Pancreas (tissue), 10 donors: ENCODE data around the gene FOXP4. TPM values are rescaled to one million over a fixed set of nuclear protein-coding genes. Genes with fewer than 3 reads are reported as not detected.

Source experiments
- ATAC-seq, 4 donors: fragments of 200-7000 bp; cut with Tn5 transposase; one replicate each; pipeline versions ENCODE4 v1.8.0 to v1.9.1; 2020; ENCODE audit warnings: mild to moderate bottlenecking in 4 of 4, moderate library complexity in 4 of 4
- DNase-seq, 6 donors: peaks; one replicate each; pipeline ENCODE4 v3.0.0-alpha.2; 2020
- FAIRE-seq: peaks from 2 replicates; lab custom pipeline; 2012; peaks lifted over from hg19 to GRCh38; lab: Jason Lieb, UNC
- H3K27ac ChIP-seq, 4 donors: fragments of 200-600 bp; sonication (generic); 1 replicate in 3 of 4; 2 replicates in 1 of 4; pipeline versions ENCODE4 v1.5.0 to v1.8.0; 2020
- H3K27me3 ChIP-seq, 4 donors: fragments of 200-600 bp; one replicate each; pipeline ENCODE4 v1.8.0; 2021
- H3K36me3 ChIP-seq, 3 donors: fragments of 200-600 bp; sonication (generic) in 1 of 3; one replicate each; pipeline versions ENCODE4 v1.5.0 to v1.8.0; 2020 to 2021
- H3K4me1 ChIP-seq, 3 donors: fragments of 200-600 bp; one replicate each; pipeline ENCODE4 v1.8.0; 2021
- H3K4me3 ChIP-seq, 4 donors: fragments of 200-600 bp; sonication (generic) in 2 of 4; one replicate each; pipeline versions ENCODE4 v1.5.0 to v1.8.0; 2020 to 2021
- H3K9me3 ChIP-seq, 4 donors: fragments of 200-600 bp; one replicate each; pipeline ENCODE4 v1.8.0; 2021
- WGBS, 2 donors: extraction: QIAGEN DNeasy Blood & Tissue Kit; methylation state at CpG; one replicate each; pipeline ENCODE4 v1.1.7; 2013; 5-methylcytosine and 5-hydroxymethylcytosine counted together
- intact Hi-C, 3 donors: fragments of 100-400 bp; cut with DNase I; formaldehyde crosslinking; loops; one replicate each; pipeline versions ENCODE4 v1.11.1 to v1.14.2; 2022
- polyA plus RNA-seq, 2 donors: library from polyadenylated mRNA; stranded (reverse); fragments of 200-250 nt; gene quantifications; one replicate each; pipeline ENCODE4 v1.2.3, GENCODE V29; 2013
- total RNA-seq, 6 donors: library from RNA; stranded (reverse); fragmentation: NEBNext Ultra II Directional in 4 of 6; extraction: Animal tissue kit (Norgen Biotek cat#: 25700) in 4 of 6; gene quantifications; one replicate each; pipeline versions ENCODE4 v1.2.1 to v1.2.4, GENCODE V29; 2021 to 2023
- TF ChIP-seq, protein P1 (sequence below), 4 donors: fragments of 200-600 bp; sonication (generic) in 3 of 4; IDR thresholded peaks; one replicate each; pipeline versions ENCODE4 v1.5.0 to v1.8.0; 2021; ENCODE audit warnings: antibody characterized with exemption in 4 of 4
- donor health status: healthy with polysubstance abuse.
- donor health status: DM: no; HTN: no; CAD: no; lungs with moderate emphysema.
- donor health status: DM: no; HTN: no; CAD: no.
- donor health status: control.
- donor health status: control.
- donor health status: Bipolar disorder and iron deficiency.
- donor health status: DM: yes; HTN: yes; CAD: no.
- donor health status: DM: no; HTN: no; CAD: no.
- donor health status: DM: no; HTN: no; CAD: no.
- donor health status: DM: yes; HTN: yes; CAD: no.

FOXP4 gene
- total and polyA plus RNA-seq, 8 donors, result 23.1 to 29.3 (median 26.3) TPM

DNA sequence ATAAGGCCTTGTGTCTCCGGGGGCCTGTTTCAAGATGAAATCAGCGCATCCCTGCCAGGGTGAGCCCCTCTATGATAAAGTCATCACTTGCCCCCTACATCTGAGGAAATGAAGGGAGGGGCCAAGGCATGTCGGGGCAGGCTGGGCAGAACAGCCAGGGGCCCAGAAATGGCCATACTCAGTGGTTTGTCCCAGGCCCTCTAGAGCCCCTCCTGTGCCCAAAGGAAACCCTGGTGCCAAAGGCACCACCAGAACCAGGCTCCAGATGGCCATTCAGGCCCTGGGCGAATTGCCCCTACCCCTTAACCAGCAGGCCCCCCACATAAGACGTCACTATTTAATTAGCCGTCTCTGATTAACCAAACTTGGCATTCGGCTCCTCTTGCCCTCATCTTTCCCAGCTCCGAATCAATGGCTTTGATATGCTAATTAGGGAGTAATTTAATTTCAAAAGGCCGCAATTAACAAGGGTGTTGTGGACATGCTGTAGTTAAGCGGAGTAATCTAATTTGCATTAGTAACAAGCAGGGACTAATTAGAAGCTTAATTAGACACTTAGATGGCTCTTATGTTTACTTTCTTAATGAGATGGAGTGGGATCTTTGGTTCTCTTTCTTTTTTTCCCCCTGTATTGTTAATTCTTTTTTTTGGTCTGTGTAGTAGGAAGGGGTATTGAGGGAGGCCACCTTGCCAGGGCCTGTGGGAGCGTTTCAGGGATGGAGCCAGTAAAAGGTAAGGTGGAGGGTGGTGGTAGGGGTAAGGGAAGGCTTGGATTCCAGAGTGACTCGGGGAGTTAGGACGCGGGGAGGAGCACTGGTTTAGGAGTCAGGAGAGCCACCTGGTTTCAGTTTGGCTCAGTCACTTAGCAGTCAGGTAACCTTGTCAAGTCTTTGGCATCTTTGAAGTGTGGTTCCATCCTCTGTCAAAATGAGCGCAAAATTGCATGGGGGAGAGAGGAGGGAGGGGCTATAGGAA lies 9.4 kb downstream of the FOXP4 start:
- no peaks in the 10 kb centered on the region for H3K27me3 ChIP-seq
- no peak overlapping the region for H3K4me3 ChIP-seq
- no peaks in the 10 kb centered on the region for H3K36me3 ChIP-seq
- peaks cover 35 to 53% (median 42%) of the 10 kb centered on the region in 3 donors for H3K4me1 ChIP-seq
- intact Hi-C loops, result no loop called here
- DNase-seq (no peak), FAIRE-seq (no peak), ATAC-seq (no peak)
- TF ChIP-seq, protein P1, sequence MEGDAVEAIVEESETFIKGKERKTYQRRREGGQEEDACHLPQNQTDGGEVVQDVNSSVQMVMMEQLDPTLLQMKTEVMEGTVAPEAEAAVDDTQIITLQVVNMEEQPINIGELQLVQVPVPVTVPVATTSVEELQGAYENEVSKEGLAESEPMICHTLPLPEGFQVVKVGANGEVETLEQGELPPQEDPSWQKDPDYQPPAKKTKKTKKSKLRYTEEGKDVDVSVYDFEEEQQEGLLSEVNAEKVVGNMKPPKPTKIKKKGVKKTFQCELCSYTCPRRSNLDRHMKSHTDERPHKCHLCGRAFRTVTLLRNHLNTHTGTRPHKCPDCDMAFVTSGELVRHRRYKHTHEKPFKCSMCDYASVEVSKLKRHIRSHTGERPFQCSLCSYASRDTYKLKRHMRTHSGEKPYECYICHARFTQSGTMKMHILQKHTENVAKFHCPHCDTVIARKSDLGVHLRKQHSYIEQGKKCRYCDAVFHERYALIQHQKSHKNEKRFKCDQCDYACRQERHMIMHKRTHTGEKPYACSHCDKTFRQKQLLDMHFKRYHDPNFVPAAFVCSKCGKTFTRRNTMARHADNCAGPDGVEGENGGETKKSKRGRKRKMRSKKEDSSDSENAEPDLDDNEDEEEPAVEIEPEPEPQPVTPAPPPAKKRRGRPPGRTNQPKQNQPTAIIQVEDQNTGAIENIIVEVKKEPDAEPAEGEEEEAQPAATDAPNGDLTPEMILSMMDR (IDR thresholded peaks at IDR 0.05), result no peak
- H3K27ac ChIP-seq, result no peak overlapping the region
- 84% methylated on average over 15 of the region's 15 CpGs for WGBS, 2 donors
- H3K9me3 ChIP-seq, result no peaks in the 10 kb centered on the region

DNA sequence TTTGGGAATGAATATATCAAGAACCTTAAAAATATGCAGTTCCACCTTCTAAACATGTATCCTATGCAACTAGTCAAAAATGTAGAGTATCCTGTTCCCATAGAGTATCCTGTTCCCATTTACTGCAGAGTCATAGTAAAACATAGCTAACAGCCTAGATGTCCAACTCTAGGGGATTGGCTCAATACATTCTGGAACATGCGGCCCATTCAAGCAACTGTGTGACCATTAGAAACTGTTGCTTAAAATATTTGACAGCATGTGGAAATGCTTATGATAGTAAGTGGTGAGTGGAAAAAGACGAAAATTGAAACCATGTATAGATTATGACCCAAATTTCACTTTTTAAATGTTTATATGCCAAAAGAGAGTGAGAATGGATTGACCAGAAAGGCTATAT lies 11.2 kb downstream of the FOXP4 start:
- Histone ChIP-seq H3K4me3 (no peak overlapping the region), H3K36me3 (no peaks in the 10 kb centered on the region), H3K9me3 (no peaks in the 10 kb centered on the region), H3K4me1 (peaks cover 32 to 57% (median 35%) of the 10 kb centered on the region in 3 donors), H3K27me3 (no peaks in the 10 kb centered on the region), H3K27ac (peak overlapping the region in 1 of 4 donors; percentile 73)
- ATAC-seq, result no peak
- no peak for DNase-seq
- intact Hi-C loops, result no loop called here
- TF ChIP-seq, protein P1 (IDR thresholded peaks at IDR 0.05), result no peak
- no peak for FAIRE-seq
- WGBS, 2 donors, result 87 to 88% methylated on average over 2 of the region's 2 CpGs

DNA sequence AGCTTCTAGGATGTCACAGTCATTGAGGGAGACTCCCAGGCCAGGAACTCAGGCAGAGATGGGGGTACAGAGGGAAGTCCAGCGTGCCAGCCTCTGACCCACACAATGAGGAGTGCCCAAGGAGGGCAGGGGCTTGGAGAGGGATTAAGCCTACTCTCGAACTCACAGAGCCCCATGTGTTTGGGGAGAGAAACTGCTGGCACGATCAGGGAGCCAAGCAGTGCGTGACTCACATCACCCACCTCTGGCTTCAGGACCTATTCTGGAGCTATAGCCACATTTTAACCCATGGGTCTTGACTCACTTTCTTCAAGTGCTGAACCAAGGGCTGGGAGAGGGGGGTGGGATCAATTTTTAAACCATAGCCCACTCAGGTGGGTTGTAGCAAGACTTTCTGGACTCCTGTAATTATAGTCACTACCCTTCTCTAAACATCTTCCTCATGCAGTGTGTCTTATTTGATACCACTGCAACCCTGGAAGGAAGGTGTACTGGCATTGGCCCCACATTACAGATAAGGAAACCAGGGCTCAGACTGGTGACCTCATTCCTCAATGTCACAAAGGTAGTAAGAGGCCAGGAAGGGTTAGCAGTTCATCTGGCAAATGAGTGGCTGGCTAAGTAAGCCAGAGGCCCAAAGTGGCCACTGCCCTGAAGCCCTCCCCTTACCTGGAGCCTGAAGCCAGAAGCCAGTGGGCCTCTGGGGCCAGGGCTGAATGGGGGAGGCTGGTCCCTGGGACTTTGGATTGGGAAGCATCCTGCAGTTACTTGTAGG lies 12.0 kb downstream of the FOXP4 start:
- WGBS, 2 donors, result 49 to 58% methylated on average over 4 of the region's 4 CpGs
- ATAC-seq, result peak; percentile 72 to 77 (median 74)

DNA sequence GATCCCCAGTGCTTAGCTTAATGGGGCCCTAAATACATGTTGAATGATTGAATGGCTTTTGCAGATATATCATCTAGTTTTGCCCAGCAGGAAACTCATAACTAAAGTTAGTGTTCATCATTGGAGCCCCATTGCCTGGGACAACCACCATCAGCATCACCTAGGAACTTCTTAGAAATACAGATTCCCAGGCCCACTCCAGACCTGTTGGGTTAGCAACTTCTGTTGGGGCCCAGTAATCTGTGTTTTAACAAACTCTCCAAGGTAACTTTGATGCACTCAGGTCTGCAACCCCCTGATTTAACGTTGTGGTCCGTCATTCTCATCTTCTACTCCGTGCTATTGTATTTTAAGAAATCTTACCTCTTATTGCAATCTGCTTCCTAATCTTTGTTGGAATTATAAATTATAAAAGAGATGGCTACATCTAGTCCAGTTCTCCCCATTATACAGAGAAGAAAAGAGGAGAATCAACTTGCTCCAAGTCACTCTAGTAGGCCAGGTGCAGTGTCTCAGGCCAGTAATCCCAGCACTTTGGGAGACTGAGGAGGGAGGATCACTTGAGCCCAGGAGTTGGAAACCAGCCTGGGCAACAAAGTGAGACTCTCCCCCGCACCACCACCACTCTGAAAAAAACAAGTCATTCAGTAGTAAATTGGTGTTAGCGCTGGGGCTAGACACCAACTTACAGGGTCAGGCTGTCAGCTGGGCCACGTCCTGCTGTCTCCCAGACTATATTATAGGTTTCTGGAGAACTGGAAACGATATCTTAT lies 13.7 kb downstream of the FOXP4 start:
- no peaks in the 10 kb centered on the region for H3K9me3 ChIP-seq
- ATAC-seq (no peak), DNase-seq (no peak), FAIRE-seq (no peak)
- TF ChIP-seq, protein P1 (IDR thresholded peaks at IDR 0.05), result no peak
- no peaks in the 10 kb centered on the region for H3K27me3 ChIP-seq
- peak overlapping the region; percentile 82 to 92 (median 86) for H3K27ac ChIP-seq
- 55 to 62% methylated on average over 7 of the region's 7 CpGs for WGBS, 2 donors
- intact Hi-C loops, result no loop called here
- peaks cover 27 to 58% (median 38%) of the 10 kb centered on the region in 3 donors for H3K4me1 ChIP-seq
- no peaks in the 10 kb centered on the region for H3K36me3 ChIP-seq
- H3K4me3 ChIP-seq, result peak overlapping the region in 2 of 4 donors; percentile 42 to 51

More for the DNA sequence above, 12.0 kb downstream of the FOXP4 start:
- intact Hi-C loops, result no loop called here
- Histone ChIP-seq H3K27me3 (no peaks in the 10 kb centered on the region), H3K36me3 (no peaks in the 10 kb centered on the region), H3K9me3 (no peaks in the 10 kb centered on the region), H3K4me1 (peaks cover 30 to 58% (median 39%) of the 10 kb centered on the region in 3 donors), H3K27ac (peak overlapping the region; percentile 36 to 73 (median 50)), H3K4me3 (no peak overlapping the region)
- TF ChIP-seq, protein P1 (IDR thresholded peaks at IDR 0.05), result no peak
- FAIRE-seq (no peak), DNase-seq (peak in 5 of 6 donors; percentile 43 to 79 (median 67))
